Calu3 (cell line): Measurements from ENCODE around the gene TMEM44. TPM values are rescaled to one million over a fixed set of nuclear protein-coding genes. Genes with fewer than 3 reads are reported as not detected.

ENCODE experiments used
- BruUV-seq: library from RNA; stranded (reverse); fragments of 400-500 nt; replicated peaks from 2 replicates; lab custom pipeline; 2021; lab: Mats Ljungman, UMichigan
- CTCF ChIA-PET: fragments of 300-600 bp; sonication (Branson Sonifier 250); formaldehyde crosslinking; loops from one replicate; lab custom pipeline; 2022; ENCODE audit warnings: antibody characterized with exemption; lab: Charles Lee
- DNase-seq: peaks from one replicate; pipeline ENCODE4 v3.0.0; 2022
- H3K27ac Mint-ChIP-seq: one replicate; pipeline ENCODE4 v1.8.0; 2022; ENCODE audit warnings: mixed read lengths; ENCODE audit not compliant: unreplicated experiment
- H3K27me3 Mint-ChIP-seq: one replicate; pipeline ENCODE4 v1.8.0; 2022; ENCODE audit warnings: mixed read lengths; ENCODE audit not compliant: unreplicated experiment
- H3K36me3 Mint-ChIP-seq: one replicate; pipeline ENCODE4 v1.8.0; 2022; ENCODE audit warnings: mild to moderate bottlenecking, moderate library complexity, mixed read lengths; ENCODE audit not compliant: insufficient read depth, unreplicated experiment
- H3K4me1 Mint-ChIP-seq: one replicate; pipeline ENCODE4 v1.8.0; 2022; ENCODE audit warnings: mild to moderate bottlenecking, low read depth, mixed read lengths; ENCODE audit not compliant: unreplicated experiment
- H3K4me3 Mint-ChIP-seq: one replicate; pipeline ENCODE4 v1.8.0; 2022; ENCODE audit warnings: mild to moderate bottlenecking, low read depth, moderate library complexity, mixed read lengths; ENCODE audit not compliant: unreplicated experiment
- H3K9me3 Mint-ChIP-seq: one replicate; pipeline ENCODE4 v1.8.0; 2022; ENCODE audit warnings: low read depth, mixed read lengths; ENCODE audit not compliant: unreplicated experiment
- CTCF ChIP-seq: fragments of 200-600 bp; IDR thresholded peaks from one replicate; pipeline ENCODE4 v1.8.0; 2022; ENCODE audit warnings: antibody characterized with exemption; ENCODE audit not compliant: unreplicated experiment
- intact Hi-C: fragments of 100-400 bp; cut with micrococcal nuclease; formaldehyde crosslinking; loops from one replicate; pipeline ENCODE4 v1.10.0; 2022; ENCODE audit not compliant: unreplicated experiment
- total RNA-seq: library from RNA; stranded (reverse); gene quantifications from 2 replicates; pipeline ENCODE4 v1.2.3, GENCODE V29; 2022

TMEM44 gene
- total RNA-seq, 1 experiment from 2014 or later = 52.6 TPM

DNA sequence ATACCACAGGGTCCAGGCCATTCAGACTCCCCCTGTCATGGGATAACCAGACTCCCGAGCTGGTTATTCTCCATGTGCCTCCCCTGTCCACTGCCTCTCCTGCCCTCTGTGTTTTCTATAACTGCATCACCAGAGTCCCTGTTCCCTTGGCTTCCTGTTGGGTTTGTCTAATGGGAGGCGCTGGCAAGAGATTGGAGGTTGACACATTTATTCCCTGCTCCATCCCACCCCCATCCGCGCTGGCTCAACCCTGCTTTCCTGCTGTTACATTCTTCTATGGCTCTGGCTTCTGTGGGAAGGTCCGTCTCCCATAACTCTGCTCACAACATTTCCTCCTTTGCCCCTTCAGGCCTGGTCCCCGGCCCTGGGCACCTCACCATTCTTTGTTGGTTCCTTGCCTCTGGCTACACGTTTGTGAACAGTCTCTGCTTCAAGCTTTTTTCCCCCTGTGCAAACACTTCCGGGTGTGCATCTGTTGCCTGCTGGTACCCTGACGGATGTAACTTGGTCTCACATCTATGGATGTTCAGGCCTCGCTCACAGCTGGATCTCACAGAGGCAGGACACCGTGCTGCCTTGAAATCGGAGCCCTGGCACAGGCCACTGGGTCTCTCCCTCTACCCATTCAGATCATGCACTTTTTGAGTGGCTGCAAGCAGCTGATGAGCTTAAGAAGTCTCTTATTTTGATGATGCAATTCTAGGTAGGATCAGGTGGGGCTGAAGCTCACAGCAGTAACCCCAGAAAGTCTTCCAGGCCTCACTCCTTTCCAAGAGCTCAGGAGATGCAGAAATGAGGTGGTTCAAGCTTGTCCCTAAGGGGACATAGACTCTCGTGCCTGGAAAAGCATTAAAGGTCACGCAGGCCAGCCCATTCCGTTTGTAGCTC lies 77.8 kb downstream of the TMEM44 start:
- no peaks in the 10 kb centered on the region for H3K36me3 Mint-ChIP-seq
- H3K27me3 Mint-ChIP-seq = no peaks in the 10 kb centered on the region
- intact Hi-C loops = no loop called here
- no peaks in the 10 kb centered on the region for H3K9me3 Mint-ChIP-seq
- H3K27ac Mint-ChIP-seq = no peak overlapping the region
- peaks cover 11% of the 10 kb centered on the region for H3K4me1 Mint-ChIP-seq
- CTCF ChIA-PET = interaction anchor here (0.6 to 1.1 kb wide), 2 partner anchors 17 to 708 kb away, joined by 4 read pairs; no protein-coding TSS in a partner anchor
- BruUV-seq = no TSS peak
- no peak overlapping the region for H3K4me3 Mint-ChIP-seq
- TF ChIP-seq CTCF = no peak
- DNase-seq = no peak

DNA sequence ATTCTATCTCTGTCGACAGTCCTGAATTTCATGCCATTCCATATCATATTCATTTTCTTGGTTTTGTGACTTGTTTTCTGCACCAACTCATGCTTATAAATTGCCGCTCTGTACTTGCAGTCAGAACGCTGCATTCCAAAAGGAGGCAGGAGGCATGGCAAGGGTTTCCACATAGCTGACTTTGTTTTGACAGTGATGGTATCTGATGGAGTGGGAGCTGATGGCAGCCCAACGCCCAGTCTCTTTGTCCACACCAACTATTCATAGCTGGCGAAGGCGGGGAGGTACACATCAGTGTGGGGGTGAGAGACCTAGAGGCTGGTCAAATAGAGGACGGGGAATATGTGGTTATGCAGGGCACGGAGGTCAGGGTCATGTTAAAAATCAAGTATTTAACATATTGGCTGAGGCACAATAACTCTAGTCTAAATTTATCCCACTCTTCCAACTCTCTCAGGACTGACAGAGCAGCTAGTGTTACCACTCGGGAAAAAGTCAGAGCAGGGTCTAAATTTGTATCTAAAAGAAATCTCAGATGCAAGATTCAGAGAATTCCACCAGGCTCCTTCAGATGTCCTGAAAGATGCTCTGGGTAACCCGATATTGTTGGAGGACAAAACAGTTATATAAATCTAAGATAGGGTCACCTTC lies 78.6 kb downstream of the TMEM44 start:
- Mint-ChIP-seq H3K9me3 (no peaks in the 10 kb centered on the region), H3K27me3 (no peaks in the 10 kb centered on the region), H3K27ac (no peak overlapping the region), H3K4me1 (peaks cover 11% of the 10 kb centered on the region), H3K36me3 (no peaks in the 10 kb centered on the region), H3K4me3 (no peak overlapping the region)
- BruUV-seq = no TSS peak
- no peak for TF ChIP-seq CTCF
- CTCF ChIA-PET = interaction anchor here (0.6 to 1.1 kb wide), 2 partner anchors 17 to 149 kb away, joined by 4 to 5 read pairs; no protein-coding TSS in a partner anchor
- intact Hi-C loops = no loop called here
- no peak for DNase-seq

DNA sequence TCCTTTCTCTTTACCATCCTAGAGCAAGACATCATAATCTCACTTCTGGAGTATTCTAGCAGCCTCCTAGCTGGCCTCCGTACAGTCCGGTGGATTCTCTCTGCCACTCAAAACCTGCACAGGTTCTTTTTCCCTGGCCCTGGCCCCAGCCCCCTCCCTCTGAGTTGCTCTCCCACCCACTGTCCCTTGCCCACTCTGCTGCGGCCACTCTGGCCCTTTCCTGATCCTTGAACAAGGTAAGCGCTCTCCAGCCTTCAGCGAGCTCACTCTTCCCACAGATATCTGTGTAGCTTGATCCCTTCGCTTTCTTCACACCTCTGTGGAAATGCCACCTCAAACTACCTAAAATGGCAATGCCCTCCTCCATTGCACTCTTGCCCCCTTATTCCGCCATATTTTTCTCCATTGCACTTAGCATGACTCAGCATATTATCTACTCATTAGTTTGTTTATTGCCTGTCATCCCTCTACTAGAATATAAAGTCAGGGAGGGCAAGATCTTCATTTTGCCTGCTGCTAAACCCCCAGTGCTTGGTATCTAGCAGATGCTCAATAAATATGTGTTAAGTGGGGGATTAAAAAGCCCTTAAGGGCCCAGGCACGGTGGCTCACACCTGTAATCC lies 80.8 kb downstream of the TMEM44 start:
- DNase-seq = no peak
- intact Hi-C loops = no loop called here
- Mint-ChIP-seq H3K36me3 (no peaks in the 10 kb centered on the region), H3K4me1 (peaks cover 11% of the 10 kb centered on the region), H3K4me3 (no peak overlapping the region), H3K27ac (no peak overlapping the region), H3K27me3 (no peaks in the 10 kb centered on the region), H3K9me3 (no peaks in the 10 kb centered on the region)
- CTCF ChIA-PET = no interaction called here
- TF ChIP-seq CTCF = no peak
- BruUV-seq = no TSS peak

DNA sequence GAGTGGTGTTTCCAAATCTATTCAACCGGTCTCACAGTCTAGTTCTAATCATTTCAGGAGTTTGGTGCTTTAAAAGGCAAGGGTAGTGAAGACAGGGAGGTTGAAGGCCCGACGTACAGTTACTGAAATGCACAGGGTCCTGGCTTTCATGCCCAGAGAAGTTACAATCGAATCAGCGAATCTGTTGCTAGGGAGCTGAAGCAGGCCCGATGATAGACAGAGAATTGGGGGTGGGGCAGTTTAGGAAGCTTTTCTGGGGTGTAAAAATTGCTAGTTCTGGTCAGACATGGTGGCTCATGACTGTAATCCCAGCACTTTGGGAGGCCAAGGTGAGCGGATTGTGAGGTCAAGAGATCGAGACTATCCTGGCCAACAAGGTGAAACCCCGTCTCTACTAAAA lies 83.4 kb downstream of the TMEM44 start:
- Mint-ChIP-seq H3K27me3 (no peaks in the 10 kb centered on the region), H3K4me3 (no peak overlapping the region), H3K4me1 (no peaks in the 10 kb centered on the region), H3K36me3 (no peaks in the 10 kb centered on the region), H3K9me3 (no peaks in the 10 kb centered on the region), H3K27ac (no peak overlapping the region)
- no TSS peak for BruUV-seq
- no peak for TF ChIP-seq CTCF
- CTCF ChIA-PET = interaction anchor here (0.6 kb wide), 1 partner anchor 147 kb away, joined by 3 read pairs; no protein-coding TSS in a partner anchor
- no peak for DNase-seq
- intact Hi-C loops = no loop called here
